ENCODE measurements around the gene ACOX2. TPM values are rescaled to one million over a fixed set of nuclear protein-coding genes. Genes with fewer than 3 reads are reported as not detected.

ACOX2 gene
- total and polyA plus RNA-seq, 2 of the 13 experiments (the other 11 are each of a cell fraction or from before 2014, with no cell fraction given) = 42.6 to 98.5 TPM

DNA sequence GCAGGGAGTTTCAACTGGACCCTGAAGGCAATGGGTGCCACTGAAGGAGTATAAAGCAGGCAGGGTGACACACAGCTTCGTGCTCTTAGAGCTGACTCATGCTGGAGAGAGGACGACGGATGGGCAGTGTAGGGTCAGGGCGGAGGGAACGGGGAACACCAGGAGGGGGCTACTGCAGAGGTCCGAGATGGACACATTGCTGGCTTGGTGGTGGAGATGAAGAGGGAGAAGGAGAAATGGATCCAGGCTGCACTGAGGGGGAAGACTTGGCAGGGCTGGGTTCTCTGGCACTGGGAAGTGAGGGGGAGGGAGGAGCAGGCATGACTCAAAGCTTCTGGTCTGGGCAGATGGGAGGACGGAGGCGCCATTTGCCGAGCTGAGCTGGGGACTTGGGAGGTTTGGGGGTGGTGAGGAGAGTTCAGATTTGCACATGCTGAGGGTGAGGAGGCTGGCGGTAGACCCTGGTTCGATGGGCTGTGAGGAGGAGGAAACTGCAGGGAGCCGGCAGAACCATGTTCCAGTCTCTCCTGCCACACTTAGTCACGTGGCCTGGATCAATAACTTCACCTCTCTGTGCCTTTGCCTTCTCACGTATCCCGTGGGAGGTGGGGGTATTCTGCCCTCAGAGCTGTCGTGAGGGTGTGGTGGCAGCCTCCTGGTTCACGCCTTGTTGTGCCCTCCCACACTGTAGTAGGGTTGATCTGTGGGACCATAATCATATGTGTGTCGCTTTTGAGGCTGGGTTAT is 49.7 kb downstream of the ACOX2 start (continued):
- TF ChIP-seq, protein P1, sequence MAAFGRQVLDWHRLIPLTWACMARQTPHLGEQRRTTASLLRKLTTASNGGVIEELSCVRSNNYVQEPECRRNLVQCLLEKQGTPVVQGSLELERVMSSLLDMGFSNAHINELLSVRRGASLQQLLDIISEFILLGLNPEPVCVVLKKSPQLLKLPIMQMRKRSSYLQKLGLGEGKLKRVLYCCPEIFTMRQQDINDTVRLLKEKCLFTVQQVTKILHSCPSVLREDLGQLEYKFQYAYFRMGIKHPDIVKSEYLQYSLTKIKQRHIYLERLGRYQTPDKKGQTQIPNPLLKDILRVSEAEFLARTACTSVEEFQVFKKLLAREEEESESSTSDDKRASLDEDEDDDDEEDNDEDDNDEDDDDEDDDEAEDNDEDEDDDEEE (CRISPR knock-in tag; IDR thresholded peaks at IDR 0.05) = no peak
- TF ChIP-seq, protein P2, sequence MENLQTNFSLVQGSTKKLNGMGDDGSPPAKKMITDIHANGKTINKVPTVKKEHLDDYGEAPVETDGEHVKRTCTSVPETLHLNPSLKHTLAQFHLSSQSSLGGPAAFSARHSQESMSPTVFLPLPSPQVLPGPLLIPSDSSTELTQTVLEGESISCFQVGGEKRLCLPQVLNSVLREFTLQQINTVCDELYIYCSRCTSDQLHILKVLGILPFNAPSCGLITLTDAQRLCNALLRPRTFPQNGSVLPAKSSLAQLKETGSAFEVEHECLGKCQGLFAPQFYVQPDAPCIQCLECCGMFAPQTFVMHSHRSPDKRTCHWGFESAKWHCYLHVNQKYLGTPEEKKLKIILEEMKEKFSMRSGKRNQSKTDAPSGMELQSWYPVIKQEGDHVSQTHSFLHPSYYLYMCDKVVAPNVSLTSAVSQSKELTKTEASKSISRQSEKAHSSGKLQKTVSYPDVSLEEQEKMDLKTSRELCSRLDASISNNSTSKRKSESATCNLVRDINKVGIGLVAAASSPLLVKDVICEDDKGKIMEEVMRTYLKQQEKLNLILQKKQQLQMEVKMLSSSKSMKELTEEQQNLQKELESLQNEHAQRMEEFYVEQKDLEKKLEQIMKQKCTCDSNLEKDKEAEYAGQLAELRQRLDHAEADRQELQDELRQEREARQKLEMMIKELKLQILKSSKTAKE (CRISPR knock-in tag; IDR thresholded peaks at IDR 0.05; ENCODE audit: borderline replicate concordance) = no peak
- no peak for TF ChIP-seq ZNF674 (CRISPR knock-in tag; IDR thresholded peaks at IDR 0.05; ENCODE audit: low read depth)
- TF ChIP-seq ZNF773 (CRISPR knock-in tag; IDR thresholded peaks at IDR 0.05; ENCODE audit: borderline replicate concordance) = no peak
- no peak for TF ChIP-seq ZNF180 (CRISPR knock-in tag; IDR thresholded peaks at IDR 0.05; ENCODE audit: borderline replicate concordance, low read depth)
- no peak for TF ChIP-seq SNRNP70 (IDR thresholded peaks at IDR 0.05; ENCODE audit: low read depth, low read length)
- 0 out of 2 replicates have a peak, but pooled peaks have one; percentile 30 for TF ChIP-seq MXD4 (CRISPR knock-in tag; IDR thresholded peaks at IDR 0.05)
- TF ChIP-seq ASH2L (IDR thresholded peaks at IDR 0.05; ENCODE audit: insufficient read length, low read depth, low read length) = no peak
- no peak for TF ChIP-seq REXO4 (CRISPR knock-in tag; IDR thresholded peaks at IDR 0.05; ENCODE audit: borderline replicate concordance)
- TF ChIP-seq XRCC5 (optimal IDR thresholded peaks at IDR 0.05; ENCODE audit: low read length) = peak; percentile 37
- no peak for TF ChIP-seq ZNF235 (CRISPR knock-in tag; IDR thresholded peaks at IDR 0.05; ENCODE audit: borderline replicate concordance)
- TF ChIP-seq, protein P3, sequence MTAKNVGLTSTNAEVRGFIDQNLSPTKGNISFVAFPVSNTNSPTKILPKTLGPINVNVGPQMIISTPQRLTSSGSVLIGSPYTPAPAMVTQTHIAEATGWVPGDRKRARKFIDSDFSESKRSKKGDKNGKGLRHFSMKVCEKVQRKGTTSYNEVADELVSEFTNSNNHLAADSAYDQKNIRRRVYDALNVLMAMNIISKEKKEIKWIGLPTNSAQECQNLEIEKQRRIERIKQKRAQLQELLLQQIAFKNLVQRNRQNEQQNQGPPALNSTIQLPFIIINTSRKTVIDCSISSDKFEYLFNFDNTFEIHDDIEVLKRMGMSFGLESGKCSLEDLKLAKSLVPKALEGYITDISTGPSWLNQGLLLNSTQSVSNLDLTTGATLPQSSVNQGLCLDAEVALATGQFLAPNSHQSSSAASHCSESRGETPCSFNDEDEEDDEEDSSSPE (CRISPR knock-in tag; IDR thresholded peaks at IDR 0.05) = no peak
- peak; percentile 52; the same call in 1 of the 2 replicates for TF ChIP-seq KDM2A (CRISPR knock-in tag; IDR thresholded peaks at IDR 0.05; ENCODE audit: borderline replicate concordance, low read depth)
- no peak for TF ChIP-seq ZNF546 (CRISPR knock-in tag; conservative IDR thresholded peaks at IDR 0.05)
- no peak for TF ChIP-seq HNRNPH1 (optimal IDR thresholded peaks at IDR 0.05; ENCODE audit: low read depth, low read length)
- no peak for TF ChIP-seq ZNF775 (CRISPR knock-in tag; IDR thresholded peaks at IDR 0.05; ENCODE audit: borderline replicate concordance)
